ENCODE data around the gene EFS.
"Not testable (repeated sequence)": the region's sequence is repeated elsewhere in the genome, so short reads cannot be mapped to it uniquely, and the experiment has no call there.

EFS gene

GRCh38 chr14:23356662-23357061 lies 8.3 kb downstream of the EFS start:
- no peak for DNase-seq

GRCh38 chr14:23355871-23356435 lies 9.0 kb downstream of the EFS start:
- DNase-seq = no peak

GRCh38 chr14:23354990-23355389 lies 10.0 kb downstream of the EFS start:
- DNase-seq = no peak

GRCh38 chr14:23353433-23353780 lies 11.6 kb downstream of the EFS start:
- DNase-seq = no peak

GRCh38 chr14:23352506-23353432 lies 12.2 kb downstream of the EFS start, which contains the start of gene SLC22A17:
Gene SLC22A17 (minus strand): TSS chr14:23352887.
- DNase-seq = peak; percentile 88

- DNase-seq = no peak
Measured at GRCh38 chr14:23351681-23352505, 13.1 kb downstream of the EFS start.

- no peak for DNase-seq
Measured at GRCh38 chr14:23349156-23349845, 15.7 kb downstream of the EFS start.

GRCh38 chr14:23348297-23348655 lies 16.7 kb downstream of the EFS start:
- no peak for DNase-seq

- no peak for DNase-seq
Measured at GRCh38 chr14:23347406-23348296, 17.3 kb downstream of the EFS start.

- no peak for DNase-seq
Measured at GRCh38 chr14:23346693-23347405, 18.1 kb downstream of the EFS start.

GRCh38 chr14:23345987-23346692 lies 18.8 kb downstream of the EFS start:
- no peak for DNase-seq

GRCh38 chr14:23344481-23344880 lies 20.5 kb downstream of the EFS start:
- DNase-seq = no peak

GRCh38 chr14:23339506-23340268 lies 25.3 kb downstream of the EFS start:
- DNase-seq = no peak

GRCh38 chr14:23335623-23336022 lies 29.3 kb downstream of the EFS start:
- DNase-seq = no peak

- peak; percentile 98 for DNase-seq
Measured at GRCh38 chr14:23327947-23328744, 36.8 kb downstream of the EFS start.

GRCh38 chr14:23326491-23327332 lies 38.3 kb downstream of the EFS start:
- DNase-seq = no peak

- not testable (repeated sequence) for DNase-seq
Measured at GRCh38 chr14:23325746-23326145, 39.2 kb downstream of the EFS start.

- no peak for DNase-seq
Measured at GRCh38 chr14:23324993-23325392, 40.0 kb downstream of the EFS start.
